Measurements from ENCODE around the gene SLX9.

SLX9 gene

GRCh38 chr21:44935533-44935927 is 4.3 kb upstream of the SLX9 start:
- no peaks in the 10 kb centered on the region for H3F3A ChIP-seq (ENCODE audit: insufficient read depth, low read length)
- H3K27ac ChIP-seq (ENCODE audit: low read depth, low read length, poor library complexity, severe bottlenecking), result no peak overlapping the region
- H3K9ac ChIP-seq (ENCODE audit: low read length), result no peak overlapping the region
- H3K9me3 ChIP-seq (ENCODE audit: low read length), result no peaks in the 10 kb centered on the region
- no peaks in the 10 kb centered on the region for H3K9me2 ChIP-seq (ENCODE audit: low read depth, low read length)
- H3K4me3 ChIP-seq (ENCODE audit: low read depth, low read length, poor library complexity, severe bottlenecking), result no peak overlapping the region
- no peak overlapping the region for H3K4me2 ChIP-seq (ENCODE audit: low read length)
- H4K20me1 ChIP-seq (ENCODE audit: insufficient read depth, low read length), result no peaks in the 10 kb centered on the region
- no peaks in the 10 kb centered on the region for H3K36me3 ChIP-seq (ENCODE audit: insufficient read depth, low read length)
- peaks cover 18% of the 10 kb centered on the region for H3K4me1 ChIP-seq (ENCODE audit: insufficient read depth, low read length, severe bottlenecking)
- 0 out of 2 replicates have a peak, but pooled peaks cover 5% of the 10 kb centered on the region for H3K27me3 ChIP-seq (ENCODE audit: insufficient read depth, low read length)
- TF ChIP-seq CTCF (IDR thresholded peaks at IDR 0.05; ENCODE audit: low read length), result no peak
- no peak for TF ChIP-seq EZH2 (IDR thresholded peaks at IDR 0.05; ENCODE audit: borderline replicate concordance, low read length)
- no peak overlapping the region for H2AFZ ChIP-seq (ENCODE audit: low read length)
- peaks cover 3% of the 10 kb centered on the region for H3K79me2 ChIP-seq (ENCODE audit: insufficient read depth, low read length)

GRCh38 chr21:44938772-44939531 is 877 bp upstream of the SLX9 start:
- 0 out of 2 replicates have a peak, but pooled peaks cover 5% of the 10 kb centered on the region for H3K27me3 ChIP-seq (ENCODE audit: insufficient read depth, low read length)
- peaks cover 13% of the 10 kb centered on the region; the same call in 1 of the 2 replicates for H3K36me3 ChIP-seq (ENCODE audit: insufficient read depth, low read length)
- no peaks in the 10 kb centered on the region for H3F3A ChIP-seq (ENCODE audit: insufficient read depth, low read length)
- peak overlapping the region; percentile 69 for H3K4me2 ChIP-seq (ENCODE audit: low read length)
- TF ChIP-seq CTCF (IDR thresholded peaks at IDR 0.05; ENCODE audit: low read length), result no peak
- no peak for TF ChIP-seq EZH2 (IDR thresholded peaks at IDR 0.05; ENCODE audit: borderline replicate concordance, low read length)
- H4K20me1 ChIP-seq (ENCODE audit: insufficient read depth, low read length), result no peaks in the 10 kb centered on the region
- peaks cover 14% of the 10 kb centered on the region for H3K79me2 ChIP-seq (ENCODE audit: insufficient read depth, low read length)
- H3K4me3 ChIP-seq (ENCODE audit: low read depth, low read length, poor library complexity, severe bottlenecking), result peak overlapping the region; percentile 75
- peaks cover 36% of the 10 kb centered on the region for H3K4me1 ChIP-seq (ENCODE audit: insufficient read depth, low read length, severe bottlenecking)
- H3K27ac ChIP-seq (ENCODE audit: low read depth, low read length, poor library complexity, severe bottlenecking), result no peak overlapping the region
- no peaks in the 10 kb centered on the region for H3K9me3 ChIP-seq (ENCODE audit: low read length)
- H3K9me2 ChIP-seq (ENCODE audit: low read depth, low read length), result no peaks in the 10 kb centered on the region
- peak overlapping the region; percentile 68 for H3K9ac ChIP-seq (ENCODE audit: low read length)
- H2AFZ ChIP-seq (ENCODE audit: low read length), result 0 out of 2 replicates have a peak overlapping the region, but pooled peaks have one; percentile 6

GRCh38 chr21:44940116-44940631 is 345 bp downstream of the SLX9 start:
- peak overlapping the region; percentile 68 for H3K9ac ChIP-seq (ENCODE audit: low read length)
- peak overlapping the region; percentile 69 for H3K4me2 ChIP-seq (ENCODE audit: low read length)
- peak overlapping the region; percentile 75 for H3K4me3 ChIP-seq (ENCODE audit: low read depth, low read length, poor library complexity, severe bottlenecking)
- no peaks in the 10 kb centered on the region for H4K20me1 ChIP-seq (ENCODE audit: insufficient read depth, low read length)
- H3K79me2 ChIP-seq (ENCODE audit: insufficient read depth, low read length), result peaks cover 14% of the 10 kb centered on the region
- H3K36me3 ChIP-seq (ENCODE audit: insufficient read depth, low read length), result peaks cover 25% of the 10 kb centered on the region
- no peak for TF ChIP-seq EZH2 (IDR thresholded peaks at IDR 0.05; ENCODE audit: borderline replicate concordance, low read length)
- TF ChIP-seq CTCF (IDR thresholded peaks at IDR 0.05; ENCODE audit: low read length), result no peak
- H3K4me1 ChIP-seq (ENCODE audit: insufficient read depth, low read length, severe bottlenecking), result peaks cover 36% of the 10 kb centered on the region
- 0 out of 2 replicates have a peak, but pooled peaks cover 4% of the 10 kb centered on the region for H3K27me3 ChIP-seq (ENCODE audit: insufficient read depth, low read length)
- no peak overlapping the region for H3K27ac ChIP-seq (ENCODE audit: low read depth, low read length, poor library complexity, severe bottlenecking)
- no peaks in the 10 kb centered on the region for H3K9me3 ChIP-seq (ENCODE audit: low read length)
- H3K9me2 ChIP-seq (ENCODE audit: low read depth, low read length), result no peaks in the 10 kb centered on the region
- no peaks in the 10 kb centered on the region for H3F3A ChIP-seq (ENCODE audit: insufficient read depth, low read length)
- H2AFZ ChIP-seq (ENCODE audit: low read length), result no peak overlapping the region
